ENCODE measurements around the gene PSMD1.

- TF ChIP-seq CTCF (conservative IDR thresholded peaks at IDR 0.05; ENCODE audit: low read depth, low read length) = no peak
- TF ChIP-seq EZH2 (IDR thresholded peaks at IDR 0.05; ENCODE audit: borderline replicate concordance, low read depth, low read length, poor library complexity, severe bottlenecking) = no peak
Observed at GRCh38 chr2:231138699-231139098, 82.0 kb downstream of the PSMD1 start.
